PC-9 (cell line): Measurements from ENCODE around the gene TRABD. TPM values are rescaled to one million over a fixed set of nuclear protein-coding genes. Genes with fewer than 3 reads are reported as not detected.

Experiments used
- BruUV-seq: library from RNA; stranded (reverse); fragments of 400-500 nt; replicated peaks from 2 replicates; lab custom pipeline; 2021; lab: Mats Ljungman, UMichigan
- CTCF ChIA-PET: fragments of 300-600 bp; sonication (Branson Sonifier 250); formaldehyde crosslinking; loops from one replicate; lab custom pipeline; 2022; ENCODE audit warnings: antibody characterized with exemption; lab: Charles Lee
- POLR2A ChIA-PET: fragments of 300-600 bp; sonication (Branson Sonifier 250); formaldehyde crosslinking; loops from one replicate; lab custom pipeline; 2022; ENCODE audit warnings: antibody characterized with exemption; ENCODE audit not compliant: unreplicated experiment; lab: Charles Lee
- DNase-seq, 2 experiments: peaks; one replicate each; pipeline versions ENCODE4 v3.0.0 to v3.0.0-alpha.2; 2015 to 2022; ENCODE audit warnings: mixed read lengths in 1 of 2
- H2AFZ ChIP-seq: fragments of 200-600 bp; sonication (generic); 2 replicates; pipeline ENCODE4 v1.8.1; 2017; ENCODE audit warnings: antibody characterized with exemption
- H3F3A ChIP-seq: fragments of 200-600 bp; sonication (generic); 2 replicates; pipeline ENCODE4 v1.8.1; 2017; ENCODE audit warnings: antibody characterized with exemption, mild to moderate bottlenecking, low read depth; ENCODE audit not compliant: insufficient read depth
- H3K27ac ChIP-seq: fragments of 200-600 bp; sonication (generic); 2 replicates; pipeline ENCODE4 v1.6.1; 2016; ENCODE audit warnings: mixed run types
- H3K27me3 ChIP-seq: fragments of 200-600 bp; sonication (generic); 2 replicates; pipeline ENCODE4 v1.6.1; 2016; ENCODE audit warnings: low read depth, mixed run types; ENCODE audit not compliant: insufficient read depth
- H3K36me3 ChIP-seq: fragments of 200-600 bp; sonication (generic); 2 replicates; pipeline ENCODE4 v1.6.1; 2016; ENCODE audit warnings: low read depth, mixed run types
- H3K4me1 ChIP-seq: fragments of 200-600 bp; sonication (generic); replicated peaks from 2 replicates; pipeline ENCODE4 v1.6.1; 2016; ENCODE audit warnings: mixed run types; ENCODE audit not compliant: insufficient read depth
- H3K4me2 ChIP-seq: fragments of 200-600 bp; sonication (generic); 2 replicates; pipeline ENCODE4 v1.6.1; 2017; ENCODE audit warnings: mixed run types
- H3K4me3 ChIP-seq: fragments of 200-600 bp; sonication (generic); 2 replicates; pipeline ENCODE4 v1.6.1; 2016; ENCODE audit warnings: mixed run types
- H3K79me2 ChIP-seq: fragments of 200-600 bp; sonication (generic); 2 replicates; pipeline ENCODE4 v1.6.1; 2017; ENCODE audit warnings: low read depth, mixed run types
- H3K9me2 ChIP-seq: fragments of 200-600 bp; sonication (generic); 2 replicates; pipeline ENCODE4 v1.8.1; 2017; ENCODE audit warnings: mild to moderate bottlenecking; ENCODE audit not compliant: insufficient read depth
- H3K9me3 ChIP-seq: fragments of 200-600 bp; sonication (generic); 2 replicates; pipeline ENCODE4 v1.8.1; 2016; ENCODE audit warnings: low read depth; ENCODE audit not compliant: insufficient read depth
- H4K20me1 ChIP-seq: fragments of 200-600 bp; sonication (generic); 2 replicates; pipeline ENCODE4 v1.8.1; 2017; ENCODE audit not compliant: insufficient read depth
- CTCF ChIP-seq: fragments of 200-600 bp; sonication (generic); conservative IDR thresholded peaks from 2 replicates; pipeline ENCODE4 v1.6.1; 2017; ENCODE audit warnings: mixed run types, antibody characterized with exemption, mild to moderate bottlenecking, moderate library complexity
- EZH2 ChIP-seq: fragments of 200-600 bp; sonication (generic); IDR thresholded peaks from 2 replicates; pipeline ENCODE4 v1.8.0; 2017; ENCODE audit warnings: antibody characterized with exemption, low read depth
- intact Hi-C: fragments of 100-400 bp; cut with micrococcal nuclease; formaldehyde crosslinking; loops from one replicate; pipeline ENCODE4 v1.10.0; 2022; ENCODE audit not compliant: unreplicated experiment
- total RNA-seq: library from RNA; stranded (reverse); gene quantifications from 2 replicates; pipeline ENCODE4 v1.2.3, GENCODE V29; 2021

Gene TRABD
- total RNA-seq, 1 experiment from 2014 or later = 68.2 TPM

GRCh38 chr22:50192436-50193204 is 6.9 kb downstream of the TRABD start:
- H3K9me3 ChIP-seq = no peaks in the 10 kb centered on the region
- H4K20me1 ChIP-seq = peaks cover 88% of the 10 kb centered on the region
- H3F3A ChIP-seq = peaks cover 22% of the 10 kb centered on the region; the same call in 1 of the 2 replicates
- BruUV-seq = no TSS peak
- DNase-seq = no peak
- peaks cover 30% of the 10 kb centered on the region; the same call in 1 of the 2 replicates for H3K36me3 ChIP-seq
- TF ChIP-seq EZH2 (no peak), CTCF (no peak)
- H3K27ac ChIP-seq = no peak overlapping the region
- no peak overlapping the region for H2AFZ ChIP-seq
- H3K9me2 ChIP-seq = no peaks in the 10 kb centered on the region
- POLR2A ChIA-PET = interaction anchor here (0.6 kb wide), 1 partner anchor 166 kb away, joined by 6 read pairs; no protein-coding TSS in a partner anchor
- no peak overlapping the region for H3K4me2 ChIP-seq
- H3K4me1 ChIP-seq = peaks cover 25% of the 10 kb centered on the region
- intact Hi-C loops = no loop called here
- CTCF ChIA-PET = no interaction called here
- peaks cover 53% of the 10 kb centered on the region for H3K79me2 ChIP-seq
- no peak overlapping the region for H3K4me3 ChIP-seq
- H3K27me3 ChIP-seq = no peaks in the 10 kb centered on the region

- no peak overlapping the region for H3K4me2 ChIP-seq
- intact Hi-C loops = no loop called here
- no peak overlapping the region for H3K27ac ChIP-seq
- H3K27me3 ChIP-seq = no peaks in the 10 kb centered on the region
- H3F3A ChIP-seq = peaks cover 20% of the 10 kb centered on the region; the same call in 1 of the 2 replicates
- H3K79me2 ChIP-seq = peaks cover 43% of the 10 kb centered on the region
- H3K9me3 ChIP-seq = no peaks in the 10 kb centered on the region
- peaks cover 30% of the 10 kb centered on the region; the same call in 1 of the 2 replicates for H3K36me3 ChIP-seq
- no peaks in the 10 kb centered on the region for H3K9me2 ChIP-seq
- no peak for DNase-seq
- TF ChIP-seq EZH2 (no peak), CTCF (no peak)
- H3K4me1 ChIP-seq = peaks cover 25% of the 10 kb centered on the region
- BruUV-seq = no TSS peak
- H4K20me1 ChIP-seq = peaks cover 78% of the 10 kb centered on the region
- ChIA-PET CTCF (no interaction called here), POLR2A (no interaction called here)
- H3K4me3 ChIP-seq = no peak overlapping the region
- H2AFZ ChIP-seq = no peak overlapping the region
Measured at GRCh38 chr22:50193621-50194020, 7.9 kb downstream of the TRABD start.

- H3K4me3 ChIP-seq = no peak overlapping the region
- H3K4me1 ChIP-seq = peaks cover 22% of the 10 kb centered on the region
- ChIA-PET CTCF (no interaction called here), POLR2A (interaction anchor here (0.6 kb wide), 1 partner anchor 37 kb away, joined by 12 read pairs; no protein-coding TSS in a partner anchor)
- DNase-seq = no peak
- BruUV-seq = no TSS peak
- H3K27me3 ChIP-seq = no peaks in the 10 kb centered on the region
- H3K27ac ChIP-seq = no peak overlapping the region
- intact Hi-C loops = no loop called here
- H2AFZ ChIP-seq = no peak overlapping the region
- no peak for TF ChIP-seq CTCF
- TF ChIP-seq EZH2 = no peak
- peaks cover 26% of the 10 kb centered on the region; the same call in 1 of the 2 replicates for H3F3A ChIP-seq
- H3K9me2 ChIP-seq = no peaks in the 10 kb centered on the region
- peaks cover 25% of the 10 kb centered on the region; the same call in 1 of the 2 replicates for H3K36me3 ChIP-seq
- no peaks in the 10 kb centered on the region for H3K9me3 ChIP-seq
- peaks cover 72% of the 10 kb centered on the region for H4K20me1 ChIP-seq
- H3K4me2 ChIP-seq = no peak overlapping the region
- H3K79me2 ChIP-seq = peaks cover 37% of the 10 kb centered on the region
Measured at GRCh38 chr22:50194037-50194805, 8.5 kb downstream of the TRABD start.
